Anterior cingulate cortex (tissue), 58 donors: Measurements from ENCODE around the gene OPCML.

ENCODE experiments used
- DNase-seq, 58 donors: peaks; one replicate each; lab custom pipeline; 2025; lab: John Stamatoyannopoulos, UW

The OPCML gene

GRCh38 chr11:132626446-132626845, 905.9 kb downstream of the OPCML start:
- DNase-seq = no peak

DNA sequence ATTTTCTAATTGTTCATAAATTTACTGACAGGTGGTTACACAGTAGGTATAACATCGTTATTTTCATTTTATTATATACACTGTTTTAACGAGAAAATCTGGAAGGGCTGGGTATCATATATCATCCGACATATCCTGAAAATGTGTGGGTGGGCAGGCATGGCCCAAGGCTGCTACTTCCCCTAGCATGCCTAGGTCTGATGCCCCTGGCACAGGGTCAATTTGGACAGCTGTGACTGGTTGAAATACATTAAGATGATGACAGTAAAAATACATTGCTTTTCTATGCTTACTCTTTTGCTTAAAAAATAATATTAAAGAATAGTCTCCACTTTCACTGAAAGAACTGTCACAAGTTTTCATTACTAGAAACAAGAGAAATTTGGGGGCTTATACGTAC, 908.8 kb downstream of the OPCML start:
- DNase-seq = no peak

DNA sequence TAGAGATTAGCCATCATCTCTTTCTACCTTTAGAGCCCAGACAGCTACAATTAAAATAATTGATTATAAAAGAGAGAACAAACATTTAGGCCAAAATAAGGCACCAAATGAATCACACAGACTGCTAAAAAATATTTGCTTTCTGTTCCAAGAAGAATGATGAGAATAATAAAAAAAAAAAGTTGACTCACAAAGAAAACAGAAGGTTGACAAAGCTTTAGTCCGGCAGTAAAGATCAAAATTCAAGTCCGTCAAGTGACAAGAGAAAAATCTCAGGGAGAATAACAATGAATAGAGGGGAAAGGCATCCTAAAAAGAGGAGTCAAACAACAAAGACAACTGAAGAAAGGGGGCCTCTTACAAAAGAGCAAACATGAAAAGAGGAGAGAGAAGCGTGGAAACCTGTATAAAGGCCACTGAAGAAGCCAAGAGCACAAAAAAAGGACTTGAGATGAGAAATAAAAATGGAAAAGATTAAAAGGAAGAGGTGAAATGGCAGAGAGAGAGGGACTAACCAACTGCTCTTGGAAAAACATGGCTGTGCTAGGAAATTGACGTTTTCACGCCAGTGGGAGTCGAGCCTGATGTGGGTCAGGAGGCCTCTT, 910.2 kb downstream of the OPCML start:
- DNase-seq = no peak

DNA sequence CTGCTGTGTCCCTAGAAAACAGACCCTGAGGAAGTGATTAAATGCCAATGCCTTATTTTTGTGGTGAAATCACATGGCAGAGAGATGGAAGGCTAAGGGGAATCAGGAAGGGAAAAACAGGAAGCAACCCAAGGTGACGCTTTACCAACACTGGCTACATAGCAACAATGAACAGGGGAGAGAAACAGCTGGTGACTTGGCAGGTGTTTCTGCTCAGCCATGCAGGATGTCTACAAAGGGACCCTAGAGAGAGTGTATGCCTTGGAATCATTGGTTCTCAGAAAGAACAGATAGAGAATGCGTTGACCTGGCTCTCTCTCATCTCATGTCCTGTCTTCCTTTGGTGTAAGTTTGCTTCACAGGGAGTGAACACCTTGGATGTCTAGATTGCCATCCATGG, 911.9 kb downstream of the OPCML start:
- no peak for DNase-seq

- no peak for DNase-seq
Measured at GRCh38 chr11:132610791-132611190, 921.5 kb downstream of the OPCML start.

DNA sequence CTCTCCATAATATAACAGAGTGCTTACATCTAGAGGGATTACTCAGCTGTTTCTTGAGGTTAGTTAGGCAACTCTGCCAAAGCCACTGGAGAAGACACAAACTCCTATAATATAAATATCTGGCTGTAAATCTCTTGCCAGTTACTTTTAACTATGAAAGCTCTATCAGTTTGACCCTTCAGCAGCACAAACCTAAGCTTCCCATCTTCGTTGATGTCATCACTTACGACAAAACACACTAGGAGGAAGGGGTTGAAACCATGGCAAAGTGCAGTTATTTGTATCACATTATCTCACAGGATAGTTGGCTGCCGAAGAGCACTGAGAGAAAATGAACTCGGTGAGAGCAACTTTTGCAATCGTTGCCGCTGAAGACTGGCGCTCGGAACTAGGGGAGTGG, 922.1 kb downstream of the OPCML start:
- DNase-seq = no peak

GRCh38 chr11:132607575-132607974, 924.7 kb downstream of the OPCML start:
- peak in 1 of 58 donors; percentile 24 for DNase-seq

- no peak for DNase-seq
Measured at GRCh38 chr11:132605825-132606570, 926.3 kb downstream of the OPCML start.

DNA sequence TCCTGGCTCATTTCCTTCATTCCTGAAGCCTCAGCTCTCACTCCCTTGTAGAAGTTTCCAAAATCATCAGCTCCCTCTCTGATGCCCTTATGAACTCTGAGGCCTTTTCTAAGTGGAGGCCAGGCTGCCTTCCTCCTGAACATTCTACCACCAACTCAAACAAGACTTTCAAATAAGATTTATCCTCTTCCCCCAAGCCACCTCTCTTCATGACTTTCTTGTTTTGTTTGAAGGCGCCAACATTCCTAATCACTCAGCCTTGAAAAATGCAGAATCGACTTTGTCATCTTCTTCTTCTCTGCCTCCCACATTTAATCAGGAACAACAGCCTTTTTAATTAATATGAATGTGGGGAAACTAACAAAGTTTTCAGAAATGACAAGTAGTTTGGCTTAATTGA, 927.9 kb downstream of the OPCML start:
- DNase-seq = no peak

- no peak for DNase-seq
Measured at GRCh38 chr11:132601875-132602274, 930.4 kb downstream of the OPCML start.

- no peak for DNase-seq
Measured at GRCh38 chr11:132595711-132596134, 936.6 kb downstream of the OPCML start.

DNA sequence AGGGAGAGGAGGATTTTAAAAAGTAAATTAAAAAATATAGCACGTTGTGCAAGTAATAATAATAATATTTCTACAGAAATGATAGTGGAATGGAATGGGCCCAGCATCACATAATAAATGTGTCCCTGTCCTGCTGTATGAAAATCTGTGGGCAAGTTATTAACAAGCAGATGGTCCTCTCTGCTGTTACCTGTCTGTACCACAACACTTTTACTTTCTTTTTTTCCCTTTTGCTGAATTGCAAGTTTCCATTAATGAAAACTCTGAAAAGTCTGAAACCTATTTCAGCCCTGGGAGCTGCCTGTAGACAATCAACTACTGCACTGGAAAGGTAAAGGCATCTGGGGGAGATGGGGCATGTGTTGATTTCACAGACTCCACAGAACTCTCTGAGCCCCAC, 937.1 kb downstream of the OPCML start:
- DNase-seq = no peak

DNA sequence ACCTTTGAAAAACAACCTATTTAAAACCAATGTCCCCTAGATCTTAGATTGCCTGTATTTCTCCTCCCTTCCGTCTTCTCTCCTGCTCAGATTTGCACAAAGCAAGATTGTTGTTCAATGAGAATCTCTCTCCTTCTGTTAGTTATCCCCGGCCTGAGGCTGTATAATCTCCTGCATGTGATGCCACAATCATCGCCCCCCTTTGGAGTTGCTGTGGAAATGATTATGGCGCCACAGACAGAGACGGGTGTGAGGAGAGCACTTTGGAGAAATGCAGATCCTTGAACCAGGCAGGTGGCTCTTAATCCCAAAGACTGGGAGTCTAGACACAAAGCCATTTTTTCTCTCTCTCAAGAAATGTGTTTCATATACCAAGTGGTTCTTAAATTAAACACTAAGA, 941.3 kb downstream of the OPCML start:
- DNase-seq = no peak

GRCh38 chr11:132590554-132590953, 941.7 kb downstream of the OPCML start:
- DNase-seq = no peak

GRCh38 chr11:132589791-132590190, 942.5 kb downstream of the OPCML start:
- no peak for DNase-seq

DNA sequence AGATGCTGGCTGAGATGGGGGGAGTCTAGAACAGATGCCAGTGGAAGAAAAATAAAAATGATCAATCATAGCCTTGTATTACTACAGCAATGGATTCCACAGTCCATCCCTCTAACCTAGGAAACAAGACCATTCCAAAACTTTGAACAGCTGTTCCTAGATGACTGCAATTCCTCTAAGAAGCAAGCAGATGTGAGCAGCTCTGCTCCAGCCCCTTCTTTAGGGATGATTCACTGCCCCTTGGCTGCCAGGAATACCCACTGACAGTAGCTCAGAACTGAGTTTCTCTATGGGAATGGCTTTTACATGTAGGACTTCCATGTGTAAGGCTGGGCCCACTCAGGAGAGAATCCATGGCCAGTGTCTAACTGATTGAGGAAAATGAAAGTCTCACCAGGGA, 943.9 kb downstream of the OPCML start:
- DNase-seq = no peak

DNA sequence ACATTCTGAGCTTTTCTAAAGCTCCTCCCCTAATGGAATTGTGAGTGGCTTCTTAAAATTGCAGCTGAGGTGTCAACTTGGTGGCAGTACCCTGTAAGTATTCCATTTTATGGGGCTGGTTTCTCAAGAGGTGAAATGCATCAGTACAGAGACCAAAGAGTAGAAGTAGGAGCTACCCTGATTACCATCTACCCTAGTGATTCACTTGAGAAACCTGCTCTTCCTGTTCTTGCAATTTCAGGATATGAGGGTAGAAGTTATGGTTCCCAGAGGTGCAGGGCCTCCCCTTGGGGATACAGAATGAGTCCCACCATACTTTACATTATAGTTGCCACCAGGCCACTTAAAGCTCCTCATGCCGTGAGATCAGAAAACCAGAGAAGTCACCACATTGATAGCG, 944.6 kb downstream of the OPCML start:
- no peak for DNase-seq

DNA sequence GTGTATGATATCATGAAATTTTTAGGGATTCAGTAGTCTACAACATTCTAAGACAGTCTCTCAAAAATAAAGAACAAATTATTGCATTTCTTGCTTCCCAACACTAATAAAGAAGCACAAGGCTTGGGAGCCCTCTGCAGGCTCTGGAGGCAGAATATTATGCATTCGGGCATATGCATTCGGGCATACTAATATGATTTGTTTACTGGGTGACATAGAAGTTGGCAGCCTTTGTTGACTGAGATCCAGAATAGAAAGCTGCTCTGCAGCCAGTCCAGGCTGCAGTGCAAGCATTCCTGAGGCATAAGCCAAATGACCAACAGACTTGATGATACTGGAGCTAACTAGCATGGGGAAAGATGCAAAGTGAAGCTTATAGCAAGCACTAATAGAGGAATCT, 945.5 kb downstream of the OPCML start:
- peak in 1 of 58 donors; percentile 7 for DNase-seq

DNA sequence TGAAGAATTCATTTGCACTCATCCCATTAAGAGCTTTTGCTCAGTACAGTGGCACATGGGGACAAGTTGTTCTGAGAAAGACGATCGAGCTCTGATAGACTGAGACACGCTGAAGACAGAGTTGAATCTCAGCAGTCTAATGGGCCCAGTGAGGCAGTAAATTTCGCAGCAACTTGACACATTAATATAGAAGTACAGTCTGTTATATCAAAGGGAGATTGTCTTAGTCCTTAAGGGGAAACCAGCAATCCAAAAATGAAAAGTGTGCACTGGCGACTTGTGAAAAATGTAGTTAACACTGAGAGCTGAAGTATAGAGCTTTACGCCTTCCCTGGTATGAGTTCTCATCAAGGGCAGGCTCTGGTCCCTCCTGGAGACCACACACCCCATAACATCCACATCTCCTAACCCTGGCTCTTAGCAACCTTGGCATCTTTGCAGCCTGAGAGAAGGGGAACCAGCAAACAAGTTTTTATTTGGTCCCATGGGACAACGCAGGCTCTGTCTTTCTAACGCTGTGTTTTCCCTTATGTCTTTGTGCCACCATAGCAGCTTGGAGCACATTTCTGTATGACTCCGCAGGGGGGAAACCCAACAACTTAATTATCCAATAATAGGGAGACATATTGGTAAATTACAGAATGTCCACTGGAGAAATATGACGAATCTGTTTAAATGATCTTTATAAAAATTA, 952.5 kb downstream of the OPCML start:
- no peak for DNase-seq

- DNase-seq = no peak
Measured at GRCh38 chr11:132579136-132579535, 953.2 kb downstream of the OPCML start.

DNA sequence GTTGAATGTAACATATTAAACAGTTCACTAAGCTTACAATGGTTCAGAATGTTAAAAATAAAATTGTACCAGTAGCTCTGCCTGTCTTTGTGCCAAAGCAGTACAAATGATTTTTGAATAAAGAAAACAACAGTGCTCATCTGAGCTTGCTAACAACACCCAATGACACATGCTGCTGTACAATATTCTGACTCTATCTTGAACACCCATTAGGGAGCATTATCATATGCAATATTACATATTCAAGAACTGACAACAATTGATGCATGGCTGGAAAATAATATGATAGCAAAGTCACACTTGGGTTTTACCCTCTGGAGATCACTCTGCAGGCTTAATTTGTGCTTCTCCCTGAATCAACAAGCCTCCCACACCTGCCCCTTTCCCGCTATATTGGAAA, 953.7 kb downstream of the OPCML start:
- DNase-seq = no peak

DNA sequence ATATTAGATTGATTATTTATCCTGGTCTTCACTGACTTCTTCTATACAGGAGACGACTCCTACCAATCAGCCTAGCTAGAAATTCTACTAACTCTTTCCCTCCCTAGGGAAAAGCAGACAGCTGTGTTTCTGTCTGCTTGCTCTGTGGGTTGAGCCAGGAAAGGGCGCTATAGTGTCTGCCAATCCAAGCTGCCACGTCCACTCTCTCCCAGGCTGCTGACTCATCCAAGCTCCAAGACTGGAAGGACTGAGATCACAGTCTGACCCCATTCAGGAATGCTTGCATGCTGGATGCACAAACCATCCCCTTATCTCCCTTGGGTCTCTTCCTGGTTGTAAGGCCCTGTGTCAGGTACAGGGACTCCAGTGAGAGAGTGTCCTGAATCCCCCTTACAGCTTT, 955.6 kb downstream of the OPCML start:
- DNase-seq = no peak
